Retina (tissue), 1 donor: ENCODE data around the gene SNX19.
"Not testable (repeated sequence)": the region's sequence is repeated elsewhere in the genome, so short reads cannot be mapped to it uniquely, and the experiment has no call there.

Experiments used
- DNase-seq: peaks from one replicate; pipeline ENCODE4 v3.0.0-alpha.2; 2016

Gene SNX19, protein sequence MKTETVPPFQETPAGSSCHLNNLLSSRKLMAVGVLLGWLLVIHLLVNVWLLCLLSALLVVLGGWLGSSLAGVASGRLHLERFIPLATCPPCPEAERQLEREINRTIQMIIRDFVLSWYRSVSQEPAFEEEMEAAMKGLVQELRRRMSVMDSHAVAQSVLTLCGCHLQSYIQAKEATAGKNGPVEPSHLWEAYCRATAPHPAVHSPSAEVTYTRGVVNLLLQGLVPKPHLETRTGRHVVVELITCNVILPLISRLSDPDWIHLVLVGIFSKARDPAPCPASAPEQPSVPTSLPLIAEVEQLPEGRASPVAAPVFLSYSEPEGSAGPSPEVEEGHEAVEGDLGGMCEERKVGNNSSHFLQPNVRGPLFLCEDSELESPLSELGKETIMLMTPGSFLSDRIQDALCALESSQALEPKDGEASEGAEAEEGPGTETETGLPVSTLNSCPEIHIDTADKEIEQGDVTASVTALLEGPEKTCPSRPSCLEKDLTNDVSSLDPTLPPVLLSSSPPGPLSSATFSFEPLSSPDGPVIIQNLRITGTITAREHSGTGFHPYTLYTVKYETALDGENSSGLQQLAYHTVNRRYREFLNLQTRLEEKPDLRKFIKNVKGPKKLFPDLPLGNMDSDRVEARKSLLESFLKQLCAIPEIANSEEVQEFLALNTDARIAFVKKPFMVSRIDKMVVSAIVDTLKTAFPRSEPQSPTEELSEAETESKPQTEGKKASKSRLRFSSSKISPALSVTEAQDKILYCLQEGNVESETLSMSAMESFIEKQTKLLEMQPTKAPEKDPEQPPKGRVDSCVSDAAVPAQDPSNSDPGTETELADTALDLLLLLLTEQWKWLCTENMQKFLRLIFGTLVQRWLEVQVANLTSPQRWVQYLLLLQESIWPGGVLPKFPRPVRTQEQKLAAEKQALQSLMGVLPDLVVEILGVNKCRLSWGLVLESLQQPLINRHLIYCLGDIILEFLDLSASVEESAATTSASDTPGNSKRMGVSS

DNA sequence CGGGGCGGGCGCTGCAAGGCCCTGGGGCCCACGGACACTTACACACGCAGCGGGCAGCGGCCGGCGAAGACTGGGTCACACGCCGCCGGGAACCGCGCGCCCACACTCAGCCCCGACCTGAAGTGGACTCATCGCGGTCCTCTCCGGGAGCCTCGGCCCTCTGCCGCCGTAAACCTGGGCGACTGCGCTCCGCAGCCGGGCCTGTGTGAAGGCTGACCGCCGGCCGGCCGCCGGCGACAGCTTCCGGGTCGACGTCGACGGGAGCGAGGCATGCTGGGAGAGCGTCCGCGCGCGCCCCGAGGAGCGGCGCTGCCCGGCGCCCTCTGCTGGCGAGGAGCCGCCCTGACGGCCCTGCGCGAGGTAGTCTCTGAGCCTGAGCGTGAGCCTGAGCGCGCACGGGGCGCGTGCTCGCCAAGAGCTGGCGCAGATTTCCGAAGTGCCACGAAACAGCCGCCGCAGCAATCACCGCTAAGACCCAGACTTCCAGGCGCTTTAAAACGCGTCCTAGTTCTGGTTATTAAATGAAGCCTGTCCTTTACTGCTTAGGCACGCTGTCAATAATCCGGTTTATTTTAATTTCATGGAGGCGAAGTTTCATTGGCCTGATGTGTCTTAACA is at the start of gene SNX19:
Gene SNX19, minus strand, starts transcription at position 242 of the 618 bp plus-strand sequence. CDS start 540 bp downstream, outside the sequence.
- peak; percentile 99 for DNase-seq

DNA sequence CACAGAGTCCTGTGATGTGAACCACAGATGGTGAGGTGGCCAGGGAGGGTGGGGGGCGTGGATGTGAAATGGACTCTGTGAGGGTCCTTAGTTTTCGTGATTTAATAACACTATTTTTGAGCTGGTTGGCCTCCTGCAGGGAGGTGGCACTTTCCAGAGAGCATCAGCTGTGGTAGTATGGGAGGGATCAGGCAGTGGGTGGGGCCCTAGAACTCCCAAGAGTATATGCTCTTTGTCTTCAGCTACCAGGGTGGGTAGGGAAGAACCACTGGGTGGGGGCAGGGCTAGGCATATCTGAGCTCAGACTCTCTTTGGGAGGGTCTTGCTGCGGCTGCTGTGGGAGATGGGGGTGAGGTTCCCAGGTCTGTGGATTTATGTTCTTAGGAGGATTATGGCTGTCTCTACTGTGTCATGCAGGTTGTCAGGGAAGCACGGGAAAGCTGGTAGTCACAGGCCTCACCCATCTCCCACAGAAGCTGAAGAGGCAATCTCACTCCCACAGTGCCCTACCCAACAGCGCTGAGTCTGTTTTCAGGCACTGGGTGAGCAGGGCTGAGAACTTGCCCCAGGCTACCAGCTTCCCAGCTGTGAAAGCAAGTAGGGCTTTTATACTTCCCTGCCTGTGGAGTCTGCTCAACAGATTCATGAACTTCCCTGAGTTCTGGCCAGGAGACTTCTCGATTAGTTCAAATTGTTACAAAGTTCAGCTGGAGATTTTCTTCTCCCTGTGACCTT is 47.9 kb upstream of the SNX19 start:
- DNase-seq: no peak

DNA sequence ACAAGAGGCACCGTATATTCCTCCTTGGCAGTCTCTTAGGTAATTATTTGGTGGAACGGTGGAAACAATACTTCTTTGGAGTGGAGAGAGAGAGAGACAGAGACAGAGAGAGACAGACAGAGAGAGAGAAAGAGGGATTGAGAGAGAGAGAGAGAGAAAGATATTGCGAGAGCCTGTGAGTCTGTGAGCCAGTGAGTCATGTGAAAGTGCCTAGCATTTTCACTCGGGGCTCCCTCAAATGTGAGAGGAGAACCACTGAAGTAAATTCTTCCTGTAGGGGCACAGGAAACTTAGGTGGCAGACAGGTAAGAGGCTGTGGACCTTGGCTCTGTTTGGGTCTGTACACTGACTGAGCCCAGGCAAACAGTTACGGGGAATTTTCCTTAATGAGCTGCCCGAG is 31.6 kb upstream of the SNX19 start:
- no peak for DNase-seq

DNA sequence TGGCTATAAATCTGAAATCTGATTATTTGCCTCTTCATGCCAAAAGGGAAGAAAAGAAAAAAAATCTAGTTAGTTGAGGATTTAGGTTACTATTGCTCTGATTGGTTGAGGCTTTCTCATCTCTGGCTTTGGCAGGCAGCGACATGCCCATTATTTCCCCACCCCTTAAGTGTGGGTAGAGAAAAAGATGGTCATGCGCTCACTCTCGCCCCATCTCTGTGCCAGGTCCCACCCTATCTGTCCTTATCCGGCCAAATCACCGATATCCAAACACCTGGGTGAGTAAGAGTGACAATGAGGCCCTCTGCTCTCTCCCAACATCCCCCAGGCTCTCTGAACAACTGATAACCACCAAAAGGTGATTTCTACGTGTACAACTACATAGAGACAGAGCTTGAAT is 31.2 kb upstream of the SNX19 start:
- DNase-seq: no peak

DNA sequence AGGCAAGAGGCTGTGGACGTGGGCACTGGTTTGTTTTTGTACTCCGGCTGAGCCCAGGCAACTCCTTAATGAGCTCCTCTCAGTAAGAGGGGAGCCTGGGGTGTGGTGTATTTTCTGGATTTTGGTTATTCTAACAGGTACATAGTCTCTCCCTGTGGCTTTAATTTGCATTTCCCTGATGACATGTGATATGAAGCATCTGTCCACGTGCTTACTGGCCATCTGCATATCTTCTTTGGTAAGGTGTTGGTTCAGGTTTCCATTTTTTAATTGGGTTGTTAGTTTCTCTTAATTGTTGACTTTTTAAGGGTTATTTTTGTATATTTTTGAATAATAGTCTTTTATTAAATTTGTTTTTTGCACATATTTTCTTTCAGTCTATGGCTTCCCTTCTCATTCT is 30.8 kb upstream of the SNX19 start:
- no peak for DNase-seq

DNA sequence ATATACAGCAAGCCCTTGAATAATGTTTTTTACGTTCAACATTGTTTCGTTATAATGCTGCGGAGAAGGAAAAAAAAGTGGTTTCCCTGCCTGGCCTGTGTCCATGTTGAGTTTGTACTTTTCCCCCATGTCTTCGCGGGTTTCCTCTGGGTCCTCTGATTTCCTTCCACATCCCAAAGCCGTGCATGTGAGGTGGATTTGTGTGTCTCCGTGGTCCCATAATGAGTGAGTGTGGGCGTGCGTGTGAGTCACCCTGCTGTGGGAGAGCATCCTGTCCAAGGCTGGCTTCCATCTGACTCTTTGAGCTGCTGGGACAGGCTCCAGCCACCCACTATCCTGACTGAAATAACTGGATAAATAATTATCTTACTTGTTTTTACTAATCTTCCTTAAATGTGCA is 29.6 kb upstream of the SNX19 start:
- no peak for DNase-seq

DNA sequence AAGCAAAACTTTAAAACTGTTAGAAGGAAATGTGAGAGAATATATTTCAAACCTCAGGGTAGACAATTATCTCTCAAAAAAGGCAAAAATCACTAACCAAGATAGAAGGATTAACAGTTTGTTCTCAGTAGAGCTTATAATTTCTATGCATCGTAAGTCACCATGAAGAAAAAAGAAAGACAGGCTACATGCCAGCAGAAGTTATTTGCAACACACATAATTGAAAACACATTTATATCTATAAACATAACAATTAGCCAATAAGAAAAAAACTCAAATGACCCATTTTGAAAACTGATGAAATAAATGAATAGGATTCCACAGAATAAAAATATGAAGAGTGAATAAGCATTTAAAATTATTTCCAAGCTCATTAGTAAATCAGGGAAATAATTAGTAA is 24.4 kb upstream of the SNX19 start:
- DNase-seq: no peak

DNA sequence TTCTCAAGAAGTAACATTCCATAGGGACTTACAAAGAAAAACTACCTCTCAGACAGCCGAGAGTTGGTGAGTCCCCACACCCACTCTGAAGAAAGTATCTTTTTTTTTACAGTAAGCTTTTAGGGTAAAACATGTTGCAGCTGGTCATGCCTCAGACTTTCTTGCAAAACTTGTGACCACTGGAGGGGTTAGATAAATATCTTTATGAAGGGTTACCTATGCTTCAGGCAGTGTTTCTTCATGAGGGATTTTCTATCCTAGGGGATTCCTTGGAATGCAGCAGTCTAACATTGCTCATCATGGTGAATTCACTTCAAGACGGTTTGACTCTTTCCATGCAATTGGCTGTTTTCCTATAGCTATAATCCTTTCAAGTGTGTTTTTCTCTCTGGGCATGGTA is 20.8 kb upstream of the SNX19 start:
- DNase-seq: no peak

DNA sequence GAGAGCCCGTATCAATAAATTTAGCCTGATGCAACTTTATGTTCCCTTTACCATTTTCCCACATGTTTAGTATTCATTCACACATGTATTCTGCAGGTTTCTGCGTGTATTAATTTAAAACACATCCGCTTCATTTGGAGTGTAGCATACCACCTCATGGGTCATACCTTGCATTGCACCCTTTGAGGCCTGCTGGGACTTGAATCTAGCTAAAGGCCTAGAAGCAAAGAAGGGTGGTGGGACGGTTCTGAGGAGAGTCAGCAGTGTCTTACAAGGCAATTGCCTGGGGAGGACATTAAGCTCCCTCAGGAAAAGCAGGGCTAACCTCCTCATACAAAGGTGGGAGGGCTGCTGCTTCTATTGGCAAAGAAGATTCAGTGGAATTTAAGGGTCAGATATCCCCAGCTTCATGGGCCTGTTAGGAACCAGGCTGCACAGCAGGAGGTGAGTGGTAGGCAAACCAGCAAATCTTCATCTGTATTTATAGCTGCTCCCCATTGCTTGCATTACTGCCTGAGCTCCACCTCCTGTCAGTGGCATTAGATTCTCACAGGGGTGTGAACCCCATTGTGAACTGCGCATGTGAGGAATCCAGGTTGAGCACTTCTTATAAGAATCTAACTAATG is 15.9 kb upstream of the SNX19 start:
- DNase-seq: no peak

DNA sequence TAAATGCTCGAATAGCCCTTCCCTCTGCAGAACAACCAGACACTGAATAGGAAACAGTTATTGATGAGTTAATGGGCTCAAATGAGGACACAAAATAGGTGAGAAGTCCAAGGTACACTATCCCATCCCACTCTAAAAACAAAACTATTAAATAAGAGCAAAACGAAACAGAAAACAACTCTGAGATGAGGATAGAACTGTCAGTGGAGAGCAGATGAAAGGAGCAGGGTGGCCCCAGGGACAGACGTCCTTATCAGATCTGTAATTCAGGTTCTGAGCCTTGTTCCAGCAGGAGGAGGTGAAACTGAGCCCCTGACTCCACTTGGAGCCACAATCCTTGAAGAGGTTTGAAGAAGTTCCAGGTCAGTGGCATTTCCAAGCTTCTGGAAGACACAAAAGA is 8.5 kb upstream of the SNX19 start:
- DNase-seq: no peak

DNA sequence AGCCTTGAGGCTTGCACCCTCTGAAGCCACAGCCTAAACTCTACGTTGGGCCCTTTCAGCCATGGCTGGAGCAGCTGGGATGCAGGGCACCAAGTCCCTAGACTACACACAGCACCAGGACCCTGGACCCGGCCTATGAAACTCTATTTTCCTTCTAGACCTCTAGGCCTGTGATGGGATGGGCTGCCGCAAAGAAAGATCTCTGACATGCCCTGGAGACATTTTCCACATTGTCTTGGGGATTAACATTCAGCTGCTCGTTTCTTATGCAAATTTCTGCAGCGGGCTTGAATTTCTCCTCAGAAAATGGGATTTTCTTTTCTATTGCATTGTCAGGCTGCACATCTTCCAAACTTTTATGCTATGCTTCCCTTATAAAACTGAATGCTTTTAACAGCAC is 4.3 kb upstream of the SNX19 start:
- not testable (repeated sequence) for DNase-seq

DNA sequence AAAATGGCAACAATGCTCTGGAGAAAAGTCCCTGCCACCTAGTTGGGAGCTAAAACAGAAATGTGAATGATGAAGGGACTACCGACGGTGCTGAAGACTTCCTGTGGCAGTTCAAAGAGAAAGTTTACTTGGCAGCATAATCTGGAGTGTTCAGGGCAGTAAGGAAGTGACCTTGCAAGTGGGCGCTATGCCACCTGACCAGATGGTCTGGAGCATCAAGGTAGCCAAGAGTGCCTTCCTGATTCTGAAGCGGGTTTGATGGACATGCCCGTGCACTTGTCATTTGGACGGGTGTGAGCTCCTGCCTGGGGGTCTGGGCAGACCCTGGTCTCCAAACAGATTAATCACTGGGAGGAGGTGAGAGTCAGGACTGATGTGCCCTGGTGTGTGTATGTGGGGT is 1.8 kb upstream of the SNX19 start:
- no peak for DNase-seq

DNA sequence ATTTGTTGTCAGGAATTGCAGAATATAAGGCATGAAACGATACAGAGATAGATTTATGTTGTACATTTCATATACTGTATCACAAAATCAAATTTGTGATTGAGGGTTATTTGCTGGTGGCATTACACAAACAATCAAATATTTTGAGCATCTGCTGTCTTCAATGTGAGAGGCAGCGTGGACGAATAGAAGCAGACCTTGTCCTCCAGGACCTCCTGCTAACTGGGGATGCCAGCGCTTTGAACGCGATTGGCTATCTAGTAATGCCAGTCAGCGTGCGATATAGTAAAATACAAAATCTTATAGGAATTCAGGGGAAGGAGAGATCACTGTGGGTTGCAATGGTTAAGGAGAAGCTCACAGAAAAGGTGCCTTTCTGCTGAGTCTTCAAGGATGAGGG is 631 bp upstream of the SNX19 start:
- no peak for DNase-seq

DNA sequence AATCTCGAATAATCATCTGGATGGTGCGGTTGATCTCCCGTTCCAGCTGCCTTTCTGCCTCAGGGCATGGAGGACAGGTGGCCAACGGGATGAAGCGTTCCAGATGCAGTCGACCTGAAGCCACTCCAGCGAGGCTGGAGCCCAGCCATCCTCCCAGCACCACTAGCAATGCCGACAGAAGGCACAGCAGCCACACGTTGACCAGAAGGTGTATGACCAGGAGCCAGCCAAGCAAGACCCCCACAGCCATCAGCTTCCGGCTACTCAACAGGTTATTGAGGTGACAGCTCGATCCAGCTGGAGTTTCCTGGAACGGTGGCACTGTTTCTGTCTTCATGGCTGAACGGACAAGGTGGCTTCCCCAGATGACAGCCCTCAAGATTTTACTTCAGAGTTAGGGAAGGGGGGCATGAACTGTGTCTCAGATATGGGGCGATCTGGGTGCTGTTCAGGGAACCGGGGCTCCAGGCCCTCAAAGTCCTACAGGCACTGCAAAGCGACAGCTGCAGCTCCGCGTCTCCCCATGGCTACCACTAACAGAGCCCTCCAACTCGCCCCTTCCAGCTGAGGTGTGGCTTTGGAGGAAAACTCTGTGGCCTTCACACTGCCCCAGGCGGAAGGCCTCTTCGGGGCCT is 559 bp downstream of the SNX19 start:
- DNase-seq: no peak

DNA sequence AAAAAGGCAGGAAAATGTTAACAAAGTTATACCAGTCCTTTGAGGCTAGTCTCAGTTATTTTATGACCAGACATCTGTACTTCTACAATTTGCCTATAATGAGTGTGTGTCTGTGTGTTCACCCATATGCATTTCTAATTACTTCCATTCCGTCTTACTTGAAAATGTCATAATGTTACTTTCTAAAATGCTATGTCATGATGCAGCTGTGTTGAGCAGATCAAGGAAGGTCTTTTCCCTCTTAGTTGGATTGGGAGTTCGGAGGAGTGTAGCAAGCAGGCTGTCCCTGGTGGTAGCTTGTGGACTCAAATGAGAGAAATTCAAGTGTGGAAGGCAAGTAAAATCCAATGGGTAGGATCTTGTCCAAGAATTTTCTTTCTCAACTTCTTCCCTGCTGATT is 3.0 kb downstream of the SNX19 start:
- no peak for DNase-seq

DNA sequence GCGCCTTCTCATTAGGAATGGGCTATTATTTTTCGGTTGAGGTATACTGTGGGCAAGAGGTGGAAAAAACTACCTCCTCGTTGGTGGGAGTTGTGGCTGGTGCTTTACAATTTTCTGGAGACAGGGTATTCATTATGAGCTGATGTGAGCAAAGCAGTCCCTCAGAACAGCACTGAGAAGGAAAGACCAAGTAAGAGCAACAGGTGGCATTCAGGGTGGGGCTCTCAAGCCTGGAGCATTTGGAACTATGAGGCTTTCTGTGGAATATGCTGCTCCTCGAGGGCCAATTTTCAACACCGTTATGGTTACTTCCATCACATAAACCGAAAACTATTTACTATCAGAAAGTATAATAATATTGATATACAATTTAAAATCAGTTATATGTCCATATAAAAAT is 3.7 kb downstream of the SNX19 start:
- DNase-seq: no peak

DNA sequence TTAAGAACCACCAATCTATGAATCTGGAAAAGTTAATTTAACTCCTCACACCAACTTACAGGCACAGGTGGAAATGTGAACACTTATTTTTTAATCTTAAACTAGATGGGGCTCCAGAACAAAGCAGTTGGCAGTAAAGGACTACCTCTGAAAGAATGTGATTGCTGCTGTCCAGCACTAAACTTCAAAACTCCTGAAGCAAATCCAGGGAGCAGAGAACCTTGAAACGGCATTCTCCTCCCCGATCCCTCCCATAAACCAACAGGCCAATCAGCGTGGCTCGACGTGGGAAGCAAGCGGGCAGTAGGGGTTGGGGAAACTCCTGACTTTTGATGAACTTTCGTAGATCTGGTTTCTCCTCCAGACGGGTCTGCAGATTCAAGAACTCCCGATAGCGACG is 5.0 kb downstream of the SNX19 start:
- no peak for DNase-seq

DNA sequence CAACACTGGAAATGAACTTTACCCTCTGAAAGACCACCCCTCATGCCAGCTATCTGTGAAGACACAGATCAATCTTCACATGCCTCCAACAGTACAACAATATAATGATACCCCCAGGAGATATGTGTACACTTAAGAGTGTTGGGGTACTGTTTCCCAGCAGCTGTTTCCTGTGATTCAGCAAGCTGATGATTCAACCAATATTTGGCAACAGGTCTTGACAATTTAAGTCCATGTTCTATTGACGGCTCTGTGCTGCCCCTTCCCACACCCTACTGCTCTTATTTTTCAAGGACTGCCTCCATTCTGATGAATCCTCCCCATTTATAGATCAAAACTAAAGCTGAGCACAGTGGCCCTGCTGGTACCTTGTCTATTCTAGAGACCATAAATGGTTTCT is 6.6 kb downstream of the SNX19 start:
- no peak for DNase-seq

DNA sequence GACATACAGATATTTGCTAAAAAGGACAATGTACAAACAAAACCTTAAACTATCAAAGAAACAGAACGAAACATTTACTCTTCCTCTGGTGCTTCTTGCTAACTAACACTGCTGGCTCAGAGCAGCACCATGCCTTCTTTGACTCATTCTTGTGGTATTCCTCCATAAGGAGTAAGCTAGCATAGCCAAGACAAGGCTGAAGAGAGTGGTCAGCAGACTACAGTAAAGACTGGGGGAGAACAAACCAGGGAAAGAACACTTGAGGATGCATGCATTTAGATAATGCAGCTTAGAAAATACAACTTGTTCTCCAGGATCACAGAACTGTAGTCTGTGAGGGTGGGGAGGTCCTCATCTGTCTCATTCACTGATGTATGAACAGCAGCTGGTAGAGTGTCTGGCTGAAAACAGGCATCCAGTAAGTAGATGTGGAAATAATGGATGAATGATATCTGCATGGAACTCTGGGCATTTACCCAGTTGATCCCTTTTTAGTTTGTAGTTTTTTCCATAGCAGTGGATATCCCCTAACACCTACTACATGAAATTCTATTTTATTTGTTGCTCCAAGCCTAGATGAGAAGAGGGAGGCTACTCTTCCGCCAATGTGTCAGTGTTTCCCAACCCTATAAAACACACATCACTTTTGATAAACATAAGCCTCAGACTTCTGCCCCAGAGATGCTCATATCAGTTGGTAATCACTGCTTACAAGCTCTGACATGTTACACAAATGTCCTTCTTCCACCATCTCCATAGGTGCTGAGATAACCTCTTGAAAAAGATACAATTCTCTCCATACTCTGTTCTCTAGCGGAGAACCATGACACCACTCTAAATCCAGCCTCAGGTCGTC is 7.3 kb downstream of the SNX19 start:
- no peak for DNase-seq

DNA sequence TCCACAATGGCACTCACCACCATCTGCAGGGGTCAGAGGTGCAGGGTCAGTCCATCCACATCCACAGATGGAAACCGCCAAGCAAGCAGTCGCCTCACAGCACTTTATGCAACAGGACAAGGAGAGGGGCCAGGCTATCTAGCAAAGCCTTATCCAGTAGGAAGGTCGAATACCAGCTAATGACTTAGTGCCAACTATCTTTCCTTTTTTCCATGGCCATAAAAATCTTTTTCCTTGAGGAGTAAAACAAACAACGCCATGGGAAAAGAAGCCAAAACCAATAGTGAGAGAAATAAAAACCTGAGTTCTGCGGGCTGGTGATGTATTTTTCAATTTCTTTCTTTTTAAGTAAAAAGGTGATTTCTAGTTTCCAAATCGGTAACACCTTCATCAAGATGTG is 8.2 kb downstream of the SNX19 start:
- DNase-seq: no peak

DNA sequence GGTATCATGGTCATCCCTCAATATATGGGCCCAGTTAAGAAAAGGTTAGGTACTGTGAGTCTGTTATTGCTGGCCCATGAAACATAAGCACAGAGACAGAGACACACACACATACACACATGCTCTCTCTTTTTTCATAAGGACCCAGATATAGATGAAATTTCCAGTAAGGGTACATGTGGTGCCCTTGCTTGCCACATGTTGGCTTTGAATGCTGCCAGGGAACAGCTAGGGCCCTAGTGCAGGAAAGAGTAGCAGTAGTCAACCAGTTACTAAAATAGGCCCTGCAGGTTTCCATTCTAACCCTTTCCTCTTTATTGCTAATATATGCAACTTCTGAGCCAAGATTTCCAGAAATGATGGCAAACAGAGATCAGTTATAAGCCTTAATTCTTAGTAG is 9.1 kb downstream of the SNX19 start:
- no peak for DNase-seq
